Left hindlimb (tissue), 1 donor: ENCODE measurements around the gene UBE4B.
"Not testable (repeated sequence)": the region's sequence is repeated elsewhere in the genome, so short reads cannot be mapped to it uniquely, and the experiment has no call there.

Experiments used
- DNase-seq: peaks from one replicate; pipeline ENCODE4 v3.0.0-alpha.2; 2018

UBE4B gene

DNA sequence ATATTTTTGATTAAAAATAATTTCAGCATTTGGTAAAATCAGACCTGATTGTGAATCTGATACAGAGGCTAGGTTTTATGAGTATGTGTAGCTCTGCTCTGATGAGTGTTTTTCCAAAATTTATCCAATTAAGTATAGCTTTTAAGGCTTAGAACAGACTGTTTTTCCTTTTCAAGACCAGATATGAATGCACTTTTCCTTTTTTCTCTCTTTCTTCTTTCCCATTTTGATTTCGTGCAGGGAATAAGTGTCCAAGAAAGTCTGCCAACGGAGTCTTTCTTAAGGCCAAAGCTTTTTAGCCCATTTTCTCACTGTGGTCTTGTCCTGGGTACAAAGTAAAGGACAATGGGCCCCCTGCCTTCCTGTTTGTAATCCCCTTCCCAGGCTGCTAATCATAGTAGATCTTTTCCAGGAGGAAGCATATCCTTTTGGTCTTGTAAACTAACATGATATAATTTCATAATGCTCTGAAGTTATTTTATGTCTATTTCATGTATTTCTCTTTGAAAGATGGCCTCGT lies 180.5 kb downstream of the UBE4B start:
- no peak for DNase-seq

DNA sequence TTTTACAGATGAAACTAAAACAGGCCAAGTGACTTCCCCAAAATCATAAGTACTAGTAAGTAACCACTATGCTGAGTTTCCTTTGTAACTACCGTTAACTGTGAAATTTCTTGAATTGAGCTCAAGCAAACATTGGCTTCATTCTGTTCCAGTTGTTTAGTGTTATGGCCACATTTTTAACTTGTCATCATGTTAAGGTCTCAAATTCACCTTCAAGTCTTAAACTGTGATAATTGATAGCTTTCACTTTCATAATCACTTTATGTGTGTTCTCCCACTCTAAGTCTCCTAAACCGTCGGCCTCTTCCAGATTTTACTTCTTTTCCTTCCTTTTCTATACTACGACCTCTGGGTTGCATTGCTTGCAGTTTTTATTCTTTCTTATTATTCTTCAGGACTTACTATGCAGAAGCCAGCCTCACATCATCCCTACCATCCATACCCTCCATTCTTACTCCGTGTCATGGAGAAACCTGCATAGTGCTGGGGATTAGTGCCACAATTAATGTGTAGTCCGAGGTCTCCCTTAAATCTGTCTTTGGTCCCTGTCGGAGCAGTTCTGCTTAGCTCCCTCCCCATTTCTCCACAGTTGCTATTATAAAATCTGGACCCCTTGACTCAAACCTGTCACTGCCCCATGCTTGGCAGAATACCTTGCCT lies 183.5 kb downstream of the UBE4B start:
- no peak for DNase-seq

DNA sequence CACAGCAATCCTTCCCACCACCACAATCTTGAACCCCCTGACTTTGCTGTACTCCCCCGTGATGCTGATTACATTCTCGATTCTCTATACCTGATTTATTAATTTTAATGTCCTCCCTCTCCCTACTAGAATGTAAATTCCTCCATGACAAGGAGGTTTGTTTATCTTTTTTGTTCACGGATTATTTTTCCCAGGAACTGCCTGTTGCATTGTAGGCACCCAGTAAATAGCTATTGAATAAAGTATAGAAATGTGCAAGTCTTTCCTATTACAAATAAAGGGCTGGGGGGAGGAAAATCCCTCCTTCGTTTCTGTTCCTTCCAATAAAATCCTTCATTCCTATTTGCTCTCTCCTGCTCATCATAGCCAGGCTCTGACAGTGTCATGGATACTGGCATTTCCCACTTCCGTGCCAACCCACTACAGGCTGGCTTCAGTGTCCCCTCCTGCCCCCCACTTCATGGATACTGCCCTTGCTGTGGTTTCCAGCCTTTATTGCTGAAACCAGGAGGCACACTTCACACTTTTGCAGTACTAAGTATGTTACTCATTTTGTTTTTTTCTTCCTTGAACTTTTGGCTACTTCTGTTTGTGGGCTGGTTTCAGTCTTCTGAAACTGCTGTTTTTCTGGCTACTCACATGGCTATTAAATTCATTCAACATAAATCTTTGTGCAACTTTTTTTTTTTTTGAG lies 185.1 kb downstream of the UBE4B start:
- DNase-seq = no peak

DNA sequence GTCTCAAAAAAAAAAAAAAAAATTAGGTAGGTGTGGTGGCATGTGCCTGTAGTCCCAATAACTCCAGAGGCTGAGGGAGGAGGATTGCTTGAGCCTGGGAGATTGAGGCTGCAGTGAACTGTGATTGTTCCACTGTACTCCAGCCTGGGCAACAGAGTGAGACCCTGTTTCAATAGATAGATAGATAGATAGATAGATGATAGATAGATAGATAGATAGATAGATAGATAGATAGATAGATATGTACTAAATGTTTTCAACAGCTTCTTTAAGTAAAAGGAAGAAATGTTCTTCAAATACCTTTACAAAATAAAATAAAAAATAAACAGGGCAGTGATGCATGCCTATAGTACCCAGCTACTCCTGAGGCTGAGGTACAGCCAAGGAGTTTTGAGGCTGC lies 187.4 kb downstream of the UBE4B start:
- no peak for DNase-seq

DNA sequence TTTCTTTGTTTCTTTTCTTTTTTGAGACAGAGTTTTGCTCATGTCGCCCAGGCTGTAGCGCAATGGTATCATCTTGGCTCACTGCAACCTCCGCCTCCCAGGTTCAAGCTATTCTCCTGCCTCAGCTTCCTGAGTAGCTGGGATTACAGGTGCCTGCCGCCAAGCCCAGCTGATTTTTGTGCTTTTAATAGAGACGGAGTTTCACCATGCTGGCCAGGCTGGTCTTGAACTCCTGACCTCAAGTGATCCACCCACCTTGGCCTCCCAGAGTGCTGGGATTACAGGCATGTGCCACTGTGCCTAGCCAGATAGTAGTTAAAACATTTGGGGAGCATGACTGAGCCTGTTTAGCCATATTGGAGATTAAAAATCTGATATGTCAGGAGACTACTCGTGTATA lies 187.9 kb downstream of the UBE4B start:
- DNase-seq = not testable (repeated sequence)

DNA sequence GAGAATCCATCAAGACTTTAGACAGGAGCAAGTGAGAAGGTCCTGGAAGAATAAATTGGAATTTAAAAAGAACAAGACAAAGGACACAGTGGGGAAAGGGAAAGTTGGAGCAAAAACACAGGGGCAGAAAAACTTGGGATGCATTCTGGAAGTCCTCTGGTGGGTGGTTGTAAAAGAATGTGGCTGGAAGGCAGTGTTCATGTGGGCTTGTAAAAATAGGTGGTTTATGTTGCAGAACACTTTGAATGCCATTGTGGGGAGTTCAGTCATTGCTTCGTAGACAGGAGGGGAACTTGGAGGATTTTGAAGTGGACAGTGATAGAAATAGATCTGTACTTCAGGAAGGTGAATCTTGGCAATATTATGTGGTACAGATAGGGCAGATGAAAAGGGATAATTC lies 192.8 kb downstream of the UBE4B start:
- DNase-seq = no peak

DNA sequence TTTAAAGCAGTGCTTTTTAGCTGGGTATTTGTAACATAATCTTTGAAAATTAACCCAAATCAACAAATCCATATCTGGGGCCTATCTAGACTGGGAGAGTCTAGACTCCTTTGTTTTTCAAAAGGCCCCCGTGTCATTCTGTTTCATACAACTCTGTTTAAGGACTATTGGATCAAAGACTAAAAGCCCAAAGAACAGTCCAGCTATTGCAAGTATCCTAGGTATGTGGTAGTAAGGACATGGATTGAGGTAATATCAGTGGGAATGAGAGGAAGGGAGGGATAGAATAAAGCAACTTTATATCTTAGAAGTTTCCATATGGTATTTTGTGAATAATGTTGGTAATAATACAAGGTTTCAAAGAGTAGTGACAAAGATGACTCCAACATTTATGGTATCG lies 195.8 kb downstream of the UBE4B start:
- no peak for DNase-seq

DNA sequence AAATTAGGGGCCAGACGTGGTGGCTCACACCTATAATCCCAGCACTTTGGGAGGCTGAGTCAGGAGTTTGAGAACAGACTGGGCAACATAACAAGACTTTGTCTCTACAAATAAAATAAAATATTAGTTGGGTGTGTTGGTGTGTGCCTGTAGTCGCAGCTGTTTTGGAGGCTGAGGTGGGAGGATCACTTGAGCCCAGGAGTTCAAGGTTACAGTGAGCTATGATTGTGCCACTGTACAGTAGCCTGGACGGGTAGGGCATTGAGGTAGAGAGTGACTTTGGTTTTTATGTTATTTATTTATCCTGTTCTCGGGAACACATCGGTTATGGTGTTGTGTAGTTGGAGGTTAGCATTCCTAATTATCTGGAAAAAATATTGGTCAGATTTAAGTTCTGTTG lies 197.1 kb downstream of the UBE4B start:
- no peak for DNase-seq
